HepG2 (cell line): ENCODE results near the gene CSTPP1. TPM values are rescaled to one million over a fixed set of nuclear protein-coding genes. Genes with fewer than 3 reads are reported as not detected.
"Not testable (repeated sequence)": the region's sequence is repeated elsewhere in the genome, so short reads cannot be mapped to it uniquely, and the experiment has no call there.

Experiments used
- ATAC-seq: fragments of 200-7000 bp; cut with Tn5 transposase; 3 replicates; pipeline ENCODE4 v1.9.1; 2020; ENCODE audit warnings: mild to moderate bottlenecking, moderate library complexity
- BruUV-seq: library from RNA; stranded (reverse); fragments of 400-500 nt; replicated peaks from 2 replicates; lab custom pipeline; 2021; lab: Mats Ljungman, UMichigan
- CTCF ChIA-PET: fragments of 300-600 bp; formaldehyde crosslinking; extraction: SDS; loops from one replicate; lab custom pipeline; 2021; ENCODE audit warnings: low total read pairs, inconsistent platforms, low intra/inter-chr PET ratio; lab: Yijun Ruan, JAX
- POLR2A ChIA-PET: fragments of 350-600 bp; sonication (Branson Sonifier 250); formaldehyde crosslinking; loops from one replicate; lab custom pipeline; 2020; ENCODE audit warnings: antibody characterized with exemption, inconsistent platforms; lab: Yijun Ruan, JAX
- DNase-seq: peaks from one replicate; pipeline ENCODE4 v3.0.0-alpha.2; 2015; ENCODE audit warnings: low spot score
- FAIRE-seq: peaks from 3 replicates; lab custom pipeline; 2011; peaks lifted over from hg19 to GRCh38; lab: Jason Lieb, UNC
- H2AFZ ChIP-seq: one replicate; pipeline ENCODE4 v1.6.1; 2011; ENCODE audit warnings: low read length, inconsistent platforms
- H3K27ac ChIP-seq: fragments of 300-600 bp; 3 replicates; pipeline ENCODE4 v1.8.0; 2011; ENCODE audit warnings: mixed run types, mild to moderate bottlenecking, mixed read lengths, low read length, inconsistent platforms; ENCODE audit not compliant: insufficient read depth; ENCODE audit errors: extremely low read length
- H3K27me3 ChIP-seq, 2 experiments: fragments of 200-600 bp in 1 of 2; 2 replicates in 1 of 2; 3 replicates in 1 of 2; pipeline versions ENCODE4 v1.6.0 to v1.8.0; 2011; ENCODE audit warnings: low read length in 2 of 2, mild to moderate bottlenecking in 2 of 2, moderate library complexity in 2 of 2, inconsistent platforms in 1 of 2; ENCODE audit not compliant: insufficient read depth in 2 of 2, control insufficient read depth in 1 of 2
- H3K36me3 ChIP-seq, 2 experiments: fragments of 200-600 bp in 1 of 2; replicated peaks in 1 of 2; 2 replicates in 1 of 2; 3 replicates in 1 of 2; pipeline versions ENCODE4 v1.5.1 to v1.8.0; 2011; ENCODE audit warnings: low read length in 2 of 2, inconsistent platforms in 1 of 2; ENCODE audit not compliant: insufficient read depth in 2 of 2, control insufficient read depth in 1 of 2
- H3K4me1 ChIP-seq: 2 replicates; pipeline ENCODE4 v1.5.1; 2012; ENCODE audit warnings: low read length, inconsistent platforms; ENCODE audit not compliant: insufficient read depth
- H3K4me2 ChIP-seq: 2 replicates; pipeline ENCODE4 v1.6.0; 2011; ENCODE audit warnings: low read depth, low read length, inconsistent platforms
- H3K4me3 ChIP-seq, 3 experiments: fragments of 200-600 bp in 1 of 3; sonication (generic), shearing (Covaris generic) in 1 of 3; replicated peaks in 1 of 3; 2 replicates each; pipeline ENCODE4 v1.5.1; 2011 to 2016; ENCODE audit warnings: low read length in 3 of 3, inconsistent platforms in 2 of 3, low read depth in 2 of 3, mild to moderate bottlenecking in 2 of 3, control low read depth in 1 of 3, mixed read lengths in 1 of 3; ENCODE audit not compliant: insufficient read depth in 1 of 3
- H3K79me2 ChIP-seq: one replicate; pipeline ENCODE4 v1.6.1; 2011; ENCODE audit warnings: low read length, inconsistent platforms; ENCODE audit not compliant: insufficient read depth
- H3K9ac ChIP-seq: 2 replicates; pipeline ENCODE4 v1.6.0; 2011; ENCODE audit warnings: mild to moderate bottlenecking, low read depth, low read length, inconsistent platforms; ENCODE audit not compliant: insufficient read depth
- H3K9me3 ChIP-seq: 2 replicates; pipeline ENCODE4 v1.5.1; 2012; ENCODE audit warnings: mild to moderate bottlenecking, low read length
- H4K20me1 ChIP-seq: 2 replicates; pipeline ENCODE4 v1.6.0; 2011; ENCODE audit warnings: inconsistent platforms, mild to moderate bottlenecking, low read length, moderate library complexity; ENCODE audit not compliant: insufficient read depth
- BORCS8-MEF2B ChIP-seq: sonication (generic); formaldehyde crosslinking; IDR thresholded peaks from 2 replicates; pipeline ENCODE4 v1.8.0; 2022; ENCODE audit warnings: mild to moderate bottlenecking, missing genetic modification reagents
- EP300 ChIP-seq, 3 experiments: sonication (generic) in 1 of 3; formaldehyde crosslinking in 1 of 3; IDR thresholded peaks; 2 replicates each; pipeline versions ENCODE4 v1.5.1 to v1.6.1; 2011 to 2020; ENCODE audit warnings: low read depth in 2 of 3, low read length in 2 of 3, borderline replicate concordance in 1 of 3, improper control_type of control experiment in 1 of 3, mild to moderate bottlenecking in 1 of 3, missing genetic modification reagents in 1 of 3, moderate library complexity in 1 of 3
- FOSL2 ChIP-seq: sonication (generic); formaldehyde crosslinking; IDR thresholded peaks from 2 replicates; pipeline ENCODE4 v1.4.0; 2020; ENCODE audit warnings: missing genetic modification reagents
- NONO ChIP-seq, 2 experiments: fragments of 450-650 bp in 1 of 2; sonication (generic) in 1 of 2; formaldehyde crosslinking in 1 of 2; IDR thresholded peaks in 1 of 2; conservative IDR thresholded peaks in 1 of 2; 2 replicates each; pipeline versions ENCODE4 v1.6.1 to v1.8.0; 2017 to 2022; ENCODE audit warnings: mild to moderate bottlenecking in 1 of 2, missing genetic modification reagents in 1 of 2, moderate library complexity in 1 of 2
- SMAD1 ChIP-seq: sonication (generic); formaldehyde crosslinking; IDR thresholded peaks from 2 replicates; pipeline ENCODE4 v1.4.0; 2020; ENCODE audit warnings: missing genetic modification reagents, low read depth, mild to moderate bottlenecking, borderline replicate concordance
- SOX13 ChIP-seq, 3 experiments: fragments of 450-650 bp in 1 of 3; sonication (generic) in 1 of 3; formaldehyde crosslinking in 1 of 3; IDR thresholded peaks in 2 of 3; conservative IDR thresholded peaks in 1 of 3; 2 replicates each; pipeline versions ENCODE4 v1.5.0 to v1.6.1; 2016 to 2020; ENCODE audit warnings: antibody characterized with exemption in 1 of 3, mild to moderate bottlenecking in 1 of 3, missing compliant biosample characterization in 1 of 3, missing genetic modification reagents in 1 of 3, moderate library complexity in 1 of 3
- TBX2 ChIP-seq: sonication (generic); formaldehyde crosslinking; IDR thresholded peaks from 2 replicates; pipeline ENCODE4 v1.5.0; 2020; ENCODE audit warnings: missing genetic modification reagents, mild to moderate bottlenecking, borderline replicate concordance
- TGIF2 ChIP-seq: IDR thresholded peaks from 2 replicates; pipeline ENCODE4 v1.6.1; 2016; ENCODE audit warnings: control low read depth, missing compliant biosample characterization
- ZBTB20 ChIP-seq: sonication (generic); formaldehyde crosslinking; IDR thresholded peaks from 2 replicates; pipeline ENCODE4 v1.8.1; 2023; ENCODE audit warnings: missing genetic modification reagents, low read depth, mild to moderate bottlenecking, borderline replicate concordance
- ZBTB38 ChIP-seq: sonication (generic); formaldehyde crosslinking; IDR thresholded peaks from 2 replicates; pipeline ENCODE4 v1.5.1; 2020; ENCODE audit warnings: mild to moderate bottlenecking, missing genetic modification reagents
- ZNF224 ChIP-seq: sonication (generic); formaldehyde crosslinking; IDR thresholded peaks from 2 replicates; pipeline ENCODE4 v1.5.0; 2020; ENCODE audit warnings: mild to moderate bottlenecking, missing genetic modification reagents
- ZNF501 ChIP-seq: sonication (generic); formaldehyde crosslinking; IDR thresholded peaks from 2 replicates; pipeline ENCODE4 v1.5.1; 2020; ENCODE audit warnings: mild to moderate bottlenecking, moderate library complexity, missing genetic modification reagents
- WGBS: methylation state at CpG from one replicate; pipeline ENCODE4 v1.1.6; 2017; ENCODE audit warnings: low lambda C conversion rate; 5-methylcytosine and 5-hydroxymethylcytosine counted together
- in situ Hi-C: cut with HindIII; loops from 2 replicates; pipeline ENCODE4 v1.10.0; 2017; ENCODE audit warnings: low pct_unique_long_range_greater_than_20kb; ENCODE audit not compliant: extremely low pct_ligation_motif_present
- intact Hi-C: fragments of 100-400 bp; cut with micrococcal nuclease; formaldehyde crosslinking; loops from one replicate; pipeline ENCODE4 v1.10.0; 2022; ENCODE audit not compliant: unreplicated experiment
- polyA plus RNA-seq, 8 experiments: library from polyadenylated mRNA; depleted of rRNA in 3 of 8; stranded (reverse) in 7 of 8; unstranded in 1 of 8; fragments of >200 nt; fragmentation: Illumina TruSeq in 4 of 8; extraction: Trizol in 4 of 8; gene quantifications; 2 replicates each; pipeline versions ENCODE4 v1.2.1 to v1.2.3, GENCODE V29; 2011 to 2016; ENCODE audit warnings: low read depth in 4 of 8, missing spikeins in 1 of 8, mixed read lengths in 1 of 8; ENCODE audit not compliant: insufficient read depth in 1 of 8
- total RNA-seq, 5 experiments: library from RNA; depleted of rRNA; stranded (reverse); fragments of >200 nt; fragmentation: Illumina TruSeq; extraction: Trizol; gene quantifications; 2 replicates each; pipeline ENCODE4 v1.2.3, GENCODE V29; 2016; ENCODE audit warnings: low read depth in 1 of 5
- TF ChIP-seq, protein P1 (sequence below): sonication (generic); formaldehyde crosslinking; IDR thresholded peaks from 2 replicates; pipeline ENCODE4 v1.5.0; 2020; ENCODE audit warnings: missing genetic modification reagents
- TF ChIP-seq, protein P2 (sequence below): sonication (generic); formaldehyde crosslinking; IDR thresholded peaks from 2 replicates; pipeline ENCODE4 v1.5.0; 2020; ENCODE audit warnings: mild to moderate bottlenecking, missing genetic modification reagents
- TF ChIP-seq, protein P3 (sequence below): sonication (generic); formaldehyde crosslinking; IDR thresholded peaks from 2 replicates; pipeline ENCODE4 v1.4.0; 2020; ENCODE audit warnings: missing genetic modification reagents, low read depth, mild to moderate bottlenecking, borderline replicate concordance

The CSTPP1 gene
- total and polyA plus RNA-seq, 2 of the 13 experiments (the other 11 are each of a cell fraction or from before 2014, with no cell fraction given): 12.3 to 14.6 TPM

DNA sequence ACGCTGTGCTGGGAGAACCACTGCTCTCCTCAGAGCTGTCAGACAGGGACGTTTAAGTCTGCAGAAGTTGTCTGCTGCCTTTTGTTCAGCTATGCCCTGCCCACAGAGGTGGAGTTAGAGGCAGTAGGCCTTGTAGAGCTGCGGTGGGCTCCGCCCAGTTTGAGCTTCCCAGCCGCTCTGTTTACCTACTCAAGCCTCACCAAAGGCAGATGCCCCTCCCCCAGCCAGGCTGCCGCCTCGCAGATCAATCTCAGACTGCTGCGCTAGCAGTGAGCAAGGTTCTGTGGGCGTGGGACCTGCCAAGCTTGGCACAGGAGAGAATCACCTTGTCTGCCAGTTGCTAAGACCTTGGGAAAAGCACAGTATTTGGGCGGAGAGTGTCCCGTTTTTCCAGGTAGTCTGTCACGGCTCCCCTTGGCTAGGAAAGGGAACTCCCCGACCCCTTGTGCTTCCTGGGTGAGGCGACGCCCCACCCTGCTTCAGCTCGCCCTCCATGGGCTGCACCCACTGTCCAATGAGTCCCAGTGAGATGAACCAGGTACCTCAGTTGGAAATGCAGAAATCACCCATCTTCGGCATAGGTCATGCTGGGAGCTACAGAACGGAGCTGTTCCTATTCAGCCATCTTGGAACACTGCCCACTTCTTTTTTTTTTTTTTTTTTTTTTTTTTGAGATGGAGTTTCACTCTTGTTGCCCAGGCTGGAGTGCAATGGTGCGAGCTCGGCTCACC, 182.6 kb downstream of the CSTPP1 start:
- Histone ChIP-seq H3K4me2 (peak overlapping the region; percentile 97), H3K4me3 (peak overlapping the region; percentile 49 to 68 (median 51); a peak in 5 of 6 replicates), H2AFZ (peak overlapping the region; percentile 62), H3K9ac (peak overlapping the region; percentile 59), H3K4me1 (peaks cover 21% of the 10 kb centered on the region), H3K27ac (peak overlapping the region; percentile 54)
- BruUV-seq; H3K36me3 ChIP-seq; in situ Hi-C loops; H3K9me3 ChIP-seq; H3K27me3 ChIP-seq; H3K79me2 ChIP-seq; CTCF ChIA-PET; H4K20me1 ChIP-seq; TF ChIP-seq SOX13, NONO (IDR thresholded peaks at IDR 0.05): not testable (repeated sequence)
- FAIRE-seq (peak; percentile 93), ATAC-seq (peak; percentile 99), DNase-seq (peak; percentile 94)
- POLR2A ChIA-PET: interaction anchor here (0.6 to 1.6 kb wide), 6 partner anchors 21 to 202 kb away, joined by 3 to 5 read pairs (median 3); partner anchors contain the start of gene CSTPP1
- 37% methylated on average over 4 of the region's 20 CpGs for WGBS
- intact Hi-C loops: loop anchor here (2.0 to 10.0 kb wide), 2 partner anchors 54 to 182 kb away; partner anchors contain the start of gene CSTPP1
- 0 out of 2 replicates have a peak, but pooled peaks have one; percentile 18 for TF ChIP-seq FOSL2 (CRISPR knock-in tag)
- peak in 1 of 2 experiments; percentile 73; a peak in 2 of 4 replicates for TF ChIP-seq SOX13 (CRISPR knock-in tag; conservative IDR thresholded peaks at IDR 0.05 in 1 of 2, IDR thresholded peaks at IDR 0.05 in 1 of 2)
- TF ChIP-seq, protein P1, sequence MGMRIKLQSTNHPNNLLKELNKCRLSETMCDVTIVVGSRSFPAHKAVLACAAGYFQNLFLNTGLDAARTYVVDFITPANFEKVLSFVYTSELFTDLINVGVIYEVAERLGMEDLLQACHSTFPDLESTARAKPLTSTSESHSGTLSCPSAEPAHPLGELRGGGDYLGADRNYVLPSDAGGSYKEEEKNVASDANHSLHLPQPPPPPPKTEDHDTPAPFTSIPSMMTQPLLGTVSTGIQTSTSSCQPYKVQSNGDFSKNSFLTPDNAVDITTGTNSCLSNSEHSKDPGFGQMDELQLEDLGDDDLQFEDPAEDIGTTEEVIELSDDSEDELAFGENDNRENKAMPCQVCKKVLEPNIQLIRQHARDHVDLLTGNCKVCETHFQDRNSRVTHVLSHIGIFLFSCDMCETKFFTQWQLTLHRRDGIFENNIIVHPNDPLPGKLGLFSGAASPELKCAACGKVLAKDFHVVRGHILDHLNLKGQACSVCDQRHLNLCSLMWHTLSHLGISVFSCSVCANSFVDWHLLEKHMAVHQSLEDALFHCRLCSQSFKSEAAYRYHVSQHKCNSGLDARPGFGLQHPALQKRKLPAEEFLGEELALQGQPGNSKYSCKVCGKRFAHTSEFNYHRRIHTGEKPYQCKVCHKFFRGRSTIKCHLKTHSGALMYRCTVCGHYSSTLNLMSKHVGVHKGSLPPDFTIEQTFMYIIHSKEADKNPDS (CRISPR knock-in tag): 0 out of 2 replicates have a peak, but pooled peaks have one; percentile 47
- TF ChIP-seq, protein P2, sequence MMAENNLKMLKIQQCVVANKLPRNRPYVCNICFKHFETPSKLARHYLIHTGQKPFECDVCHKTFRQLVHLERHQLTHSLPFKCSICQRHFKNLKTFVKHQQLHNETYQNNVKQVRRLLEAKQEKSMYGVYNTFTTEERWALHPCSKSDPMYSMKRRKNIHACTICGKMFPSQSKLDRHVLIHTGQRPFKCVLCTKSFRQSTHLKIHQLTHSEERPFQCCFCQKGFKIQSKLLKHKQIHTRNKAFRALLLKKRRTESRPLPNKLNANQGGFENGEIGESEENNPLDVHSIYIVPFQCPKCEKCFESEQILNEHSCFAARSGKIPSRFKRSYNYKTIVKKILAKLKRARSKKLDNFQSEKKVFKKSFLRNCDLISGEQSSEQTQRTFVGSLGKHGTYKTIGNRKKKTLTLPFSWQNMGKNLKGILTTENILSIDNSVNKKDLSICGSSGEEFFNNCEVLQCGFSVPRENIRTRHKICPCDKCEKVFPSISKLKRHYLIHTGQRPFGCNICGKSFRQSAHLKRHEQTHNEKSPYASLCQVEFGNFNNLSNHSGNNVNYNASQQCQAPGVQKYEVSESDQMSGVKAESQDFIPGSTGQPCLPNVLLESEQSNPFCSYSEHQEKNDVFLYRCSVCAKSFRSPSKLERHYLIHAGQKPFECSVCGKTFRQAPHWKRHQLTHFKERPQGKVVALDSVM (CRISPR knock-in tag): 0 out of 2 replicates have a peak, but pooled peaks have one; percentile 29
- TF ChIP-seq, protein P3, sequence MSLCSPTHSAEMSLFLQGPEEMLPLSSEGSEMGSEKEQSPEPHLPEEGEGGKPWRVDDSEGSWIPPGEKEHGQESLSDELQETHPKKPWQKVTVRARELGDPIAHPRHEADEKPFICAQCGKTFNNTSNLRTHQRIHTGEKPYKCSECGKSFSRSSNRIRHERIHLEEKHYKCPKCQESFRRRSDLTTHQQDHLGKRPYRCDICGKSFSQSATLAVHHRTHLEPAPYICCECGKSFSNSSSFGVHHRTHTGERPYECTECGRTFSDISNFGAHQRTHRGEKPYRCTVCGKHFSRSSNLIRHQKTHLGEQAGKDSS (CRISPR knock-in tag): peak; percentile 46; the same call in 1 of the 2 replicates
- peak; percentile 35; the same call in 1 of the 2 replicates for TF ChIP-seq TGIF2 (CRISPR knock-in tag)
- TF ChIP-seq ZNF501 (CRISPR knock-in tag): 0 out of 2 replicates have a peak, but pooled peaks have one; percentile 3
- TF ChIP-seq NONO (CRISPR knock-in tag; conservative IDR thresholded peaks at IDR 0.05): peak; percentile 49; the same call in 1 of the 2 replicates
- 0 out of 2 replicates have a peak, but pooled peaks have one; percentile 44 for TF ChIP-seq ZNF224 (CRISPR knock-in tag)
- TF ChIP-seq BORCS8-MEF2B (CRISPR knock-in tag): peak; percentile 45; the same call in 1 of the 2 replicates
- TF ChIP-seq SMAD1 (CRISPR knock-in tag): 0 out of 2 replicates have a peak, but pooled peaks have one; percentile 35
- peak; percentile 21; the same call in 1 of the 2 replicates for TF ChIP-seq ZBTB20
- TF ChIP-seq TBX2 (CRISPR knock-in tag): peak; percentile 79; the same call in 1 of the 2 replicates
- peak in 1 of 2 experiments; percentile 51; a peak in 1 of 4 replicates for TF ChIP-seq EP300 (IDR thresholded peaks at IDR 0.05; ENCODE audit: low read depth in 2 of 2, low read length in 2 of 2)
- 0 out of 2 replicates have a peak, but pooled peaks have one; percentile 23 for TF ChIP-seq EP300 (CRISPR knock-in tag; IDR thresholded peaks at IDR 0.05; ENCODE audit: borderline replicate concordance)
- 0 out of 2 replicates have a peak, but pooled peaks have one; percentile 29 for TF ChIP-seq ZBTB38 (CRISPR knock-in tag)
